WTC11 (cell line): Measurements from ENCODE around the gene TREML4. TPM values are rescaled to one million over a fixed set of nuclear protein-coding genes. Genes with fewer than 3 reads are reported as not detected.
A peak's percentile ranks its signal among the peaks of the same experiment; 100 is the strongest.

Experiments
- ATAC-seq: fragments of 200-7000 bp; cut with Tn5 transposase; 2 replicates; pipeline ENCODE4 v1.10.0; 2021; ENCODE audit warnings: mild to moderate bottlenecking, moderate library complexity
- CTCF ChIA-PET: fragments of 300-600 bp; sonication (Branson Sonifier 250); formaldehyde crosslinking; loops from one replicate; lab custom pipeline; 2021; ENCODE audit warnings: antibody characterized with exemption; lab: Charles Lee
- POLR2A ChIA-PET: fragments of 350-600 bp; sonication (Branson Sonifier 250); formaldehyde crosslinking; loops from one replicate; lab custom pipeline; 2021; ENCODE audit warnings: antibody characterized with exemption; lab: Charles Lee
- DNase-seq: peaks from one replicate; pipeline ENCODE4 v3.0.0; 2021; ENCODE audit warnings: low spot score
- H3K27ac Mint-ChIP-seq: 2 replicates; pipeline ENCODE4 v1.8.0; 2021; ENCODE audit warnings: mixed read lengths
- H3K27me3 Mint-ChIP-seq: 2 replicates; pipeline ENCODE4 v1.8.0; 2021; ENCODE audit warnings: low read depth, mild to moderate bottlenecking, moderate library complexity, mixed read lengths
- H3K36me3 Mint-ChIP-seq: 2 replicates; pipeline ENCODE4 v1.8.0; 2021; ENCODE audit warnings: mixed read lengths
- H3K4me1 Mint-ChIP-seq: 2 replicates; pipeline ENCODE4 v1.8.0; 2022; ENCODE audit warnings: mixed read lengths
- H3K4me3 Mint-ChIP-seq: 2 replicates; pipeline ENCODE4 v1.8.0; 2021; ENCODE audit warnings: mild to moderate bottlenecking, moderate library complexity, mixed read lengths
- H3K9me3 Mint-ChIP-seq: 2 replicates; pipeline ENCODE4 v1.8.0; 2021; ENCODE audit warnings: mixed read lengths
- ATF3 ChIP-seq: sonication (generic); formaldehyde crosslinking; conservative IDR thresholded peaks from 2 replicates; pipeline ENCODE4 v1.8.1; 2022; ENCODE audit warnings: mild to moderate bottlenecking, missing genetic modification reagents
- ATF6 ChIP-seq: sonication (generic); formaldehyde crosslinking; IDR thresholded peaks from 2 replicates; pipeline ENCODE4 v1.8.1; 2023; ENCODE audit warnings: mild to moderate bottlenecking, missing genetic modification reagents
- CTCF ChIP-seq: fragments of 200-600 bp; IDR thresholded peaks from 2 replicates; pipeline ENCODE4 v1.8.0; 2022; ENCODE audit warnings: antibody characterized with exemption
- EMX1 ChIP-seq: fragments of 250-450 bp; sonication (Bioruptor Pico); IDR thresholded peaks from 2 replicates; pipeline ENCODE4 v1.8.0; 2021; ENCODE audit warnings: mild to moderate bottlenecking
- FOXP4 ChIP-seq: sonication (generic); formaldehyde crosslinking; IDR thresholded peaks from 2 replicates; pipeline ENCODE4 v1.8.0; 2022; ENCODE audit warnings: mild to moderate bottlenecking, missing genetic modification reagents
- GABPB1 ChIP-seq: sonication (generic); formaldehyde crosslinking; IDR thresholded peaks from 2 replicates; pipeline ENCODE4 v1.8.1; 2023; ENCODE audit warnings: mild to moderate bottlenecking, missing genetic modification reagents
- HMGXB4 ChIP-seq: sonication (generic); formaldehyde crosslinking; IDR thresholded peaks from 2 replicates; pipeline ENCODE4 v1.8.1; 2023; ENCODE audit warnings: mild to moderate bottlenecking, moderate library complexity, missing genetic modification reagents
- JAZF1 ChIP-seq: fragments of 250-450 bp; sonication (Bioruptor Pico); IDR thresholded peaks from 2 replicates; pipeline ENCODE4 v1.9.0; 2021; ENCODE audit warnings: moderate library complexity, mild to moderate bottlenecking, inconsistent platforms
- NFATC4 ChIP-seq: fragments of 250-450 bp; sonication (Bioruptor Pico); IDR thresholded peaks from 2 replicates; pipeline ENCODE4 v1.9.0; 2021; ENCODE audit warnings: mild to moderate bottlenecking
- NFYB ChIP-seq: sonication (generic); formaldehyde crosslinking; conservative IDR thresholded peaks from 2 replicates; pipeline ENCODE4 v1.8.0; 2022; ENCODE audit warnings: low read depth, missing genetic modification reagents
- NR2C2 ChIP-seq: sonication (generic); formaldehyde crosslinking; IDR thresholded peaks from 2 replicates; pipeline ENCODE4 v1.8.0; 2022; ENCODE audit warnings: mild to moderate bottlenecking, missing genetic modification reagents
- PRDM15 ChIP-seq: sonication (generic); formaldehyde crosslinking; IDR thresholded peaks from 2 replicates; pipeline ENCODE4 v1.8.0; 2022; ENCODE audit warnings: missing genetic modification reagents
- PRRX2 ChIP-seq: fragments of 250-450 bp; sonication (Bioruptor Pico); IDR thresholded peaks from 2 replicates; pipeline ENCODE4 v1.8.0; 2021; ENCODE audit warnings: mild to moderate bottlenecking
- TEAD1 ChIP-seq: sonication (generic); formaldehyde crosslinking; IDR thresholded peaks from 2 replicates; pipeline ENCODE4 v1.8.0; 2022; ENCODE audit warnings: mild to moderate bottlenecking, missing genetic modification reagents
- TP53 ChIP-seq: sonication (generic); formaldehyde crosslinking; IDR thresholded peaks from 2 replicates; pipeline ENCODE4 v1.8.1; 2023; ENCODE audit warnings: mild to moderate bottlenecking, missing genetic modification reagents
- USF1 ChIP-seq: sonication (generic); formaldehyde crosslinking; IDR thresholded peaks from 2 replicates; pipeline ENCODE4 v1.8.0; 2022; ENCODE audit warnings: mild to moderate bottlenecking, missing genetic modification reagents
- ZNF396 ChIP-seq: fragments of 250-450 bp; sonication (Bioruptor Pico); IDR thresholded peaks from 2 replicates; pipeline ENCODE4 v1.8.0; 2021; ENCODE audit warnings: mild to moderate bottlenecking, moderate library complexity, borderline replicate concordance
- ZNF532 ChIP-seq: fragments of 250-450 bp; sonication (Bioruptor Pico); IDR thresholded peaks from 2 replicates; pipeline ENCODE4 v1.9.0; 2021; ENCODE audit warnings: mild to moderate bottlenecking, borderline replicate concordance
- total RNA-seq: library from RNA; stranded (reverse); gene quantifications from 3 replicates; pipeline ENCODE4 v1.2.3, GENCODE V29; 2021

Gene TREML4
- total RNA-seq, 1 experiment from 2014 or later, result not detected

GRCh38 chr6:41191569-41191968 lies 36.6 kb upstream of the TREML4 start:
- DNase-seq (peak; percentile 81), ATAC-seq (peak; percentile 98)
- peaks cover 18% of the 10 kb centered on the region for H3K9me3 Mint-ChIP-seq
- H3K4me3 Mint-ChIP-seq, result no peak overlapping the region
- TF ChIP-seq CTCF (peak; percentile 79), ATF6 (no peak)
- H3K27me3 Mint-ChIP-seq, result peaks cover 5% of the 10 kb centered on the region
- H3K27ac Mint-ChIP-seq, result no peak overlapping the region
- CTCF ChIA-PET, result interaction anchor here (0.6 to 2.1 kb wide), 55 partner anchors 9 to 546 kb away, joined by 3 to 77 read pairs (median 5); partner anchors contain the start of genes NCR2, NFYA, TREML1 and TREML2
- POLR2A ChIA-PET, result no interaction called here
- H3K4me1 Mint-ChIP-seq, result peaks cover 1% of the 10 kb centered on the region
- H3K36me3 Mint-ChIP-seq, result peaks cover 18% of the 10 kb centered on the region

GRCh38 chr6:41193171-41193734 lies 34.9 kb upstream of the TREML4 start:
- Mint-ChIP-seq H3K36me3 (peaks cover 18% of the 10 kb centered on the region), H3K9me3 (peaks cover 18% of the 10 kb centered on the region), H3K27ac (no peak overlapping the region), H3K4me1 (peaks cover 7% of the 10 kb centered on the region), H3K4me3 (no peak overlapping the region), H3K27me3 (peaks cover 6% of the 10 kb centered on the region)
- DNase-seq (no peak), ATAC-seq (no peak)
- TF ChIP-seq EMX1 (no peak), PRDM15 (CRISPR knock-in tag) (no peak), USF1 (CRISPR knock-in tag) (no peak), TP53 (CRISPR knock-in tag) (no peak), PRRX2 (CRISPR knock-in tag) (no peak), TEAD1 (no peak), ATF3 (CRISPR knock-in tag) (no peak), NR2C2 (CRISPR knock-in tag) (no peak), GABPB1 (CRISPR knock-in tag) (no peak), ZNF396 (CRISPR knock-in tag) (no peak), NFATC4 (CRISPR knock-in tag) (no peak), NFYB (CRISPR knock-in tag) (no peak), HMGXB4 (CRISPR knock-in tag) (no peak), ZNF532 (CRISPR knock-in tag) (no peak), JAZF1 (CRISPR knock-in tag) (no peak), FOXP4 (CRISPR knock-in tag) (no peak)
- ChIA-PET POLR2A (no interaction called here), CTCF (interaction anchor here (1.8 kb wide), 1 partner anchor 82 kb away, joined by 6 read pairs; no protein-coding TSS in a partner anchor)
